Measurements from ENCODE around the gene C1RL.

Gene C1RL

DNA sequence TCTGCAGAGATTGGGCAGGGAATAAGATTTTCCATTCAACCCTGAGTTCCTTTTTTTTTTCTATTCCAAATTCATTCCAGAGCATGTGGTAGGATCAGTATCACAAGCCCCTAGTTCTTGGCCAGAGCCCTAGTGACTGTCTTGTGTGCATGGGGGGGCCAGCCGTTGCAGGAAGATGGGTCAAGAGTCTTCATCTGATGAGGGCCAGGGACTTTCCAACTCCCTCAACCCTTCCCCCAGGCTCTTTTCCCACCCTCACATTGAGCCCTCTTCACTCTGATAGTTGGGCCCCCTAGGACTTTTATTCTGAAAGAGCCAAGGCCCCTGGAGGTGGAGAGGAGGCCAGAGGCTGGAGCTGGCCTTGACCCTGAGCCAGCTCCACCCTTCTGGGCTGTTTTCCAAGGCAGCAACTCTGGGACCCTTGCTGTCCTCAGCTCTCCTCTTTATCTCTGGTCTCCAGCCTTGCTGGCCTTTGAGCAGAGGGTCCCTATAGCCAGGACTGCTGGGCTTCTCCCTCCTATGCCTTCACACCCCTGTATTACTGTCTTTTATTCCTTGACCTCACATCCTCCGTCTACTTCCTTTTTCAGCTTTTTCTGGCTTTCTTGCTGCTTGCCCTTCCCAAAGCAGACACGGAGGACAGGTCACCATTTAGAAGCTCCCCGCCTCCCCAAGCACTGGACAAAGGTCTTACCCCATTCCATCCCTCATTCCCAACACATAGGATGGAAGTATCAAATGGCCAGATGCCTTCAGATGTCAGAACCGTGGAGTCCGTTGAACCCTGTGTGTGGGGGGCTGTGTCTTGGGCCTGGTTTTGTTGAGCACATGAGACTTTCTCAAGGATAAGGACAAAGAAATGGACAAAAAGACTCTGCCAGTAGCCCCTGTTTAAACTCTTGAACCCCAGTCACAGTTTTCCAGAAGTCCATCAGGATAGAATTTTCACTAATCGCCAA is 14.1 kb upstream of the C1RL start:
- TF ChIP-seq, protein P1, sequence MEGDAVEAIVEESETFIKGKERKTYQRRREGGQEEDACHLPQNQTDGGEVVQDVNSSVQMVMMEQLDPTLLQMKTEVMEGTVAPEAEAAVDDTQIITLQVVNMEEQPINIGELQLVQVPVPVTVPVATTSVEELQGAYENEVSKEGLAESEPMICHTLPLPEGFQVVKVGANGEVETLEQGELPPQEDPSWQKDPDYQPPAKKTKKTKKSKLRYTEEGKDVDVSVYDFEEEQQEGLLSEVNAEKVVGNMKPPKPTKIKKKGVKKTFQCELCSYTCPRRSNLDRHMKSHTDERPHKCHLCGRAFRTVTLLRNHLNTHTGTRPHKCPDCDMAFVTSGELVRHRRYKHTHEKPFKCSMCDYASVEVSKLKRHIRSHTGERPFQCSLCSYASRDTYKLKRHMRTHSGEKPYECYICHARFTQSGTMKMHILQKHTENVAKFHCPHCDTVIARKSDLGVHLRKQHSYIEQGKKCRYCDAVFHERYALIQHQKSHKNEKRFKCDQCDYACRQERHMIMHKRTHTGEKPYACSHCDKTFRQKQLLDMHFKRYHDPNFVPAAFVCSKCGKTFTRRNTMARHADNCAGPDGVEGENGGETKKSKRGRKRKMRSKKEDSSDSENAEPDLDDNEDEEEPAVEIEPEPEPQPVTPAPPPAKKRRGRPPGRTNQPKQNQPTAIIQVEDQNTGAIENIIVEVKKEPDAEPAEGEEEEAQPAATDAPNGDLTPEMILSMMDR (conservative IDR thresholded peaks at IDR 0.05; ENCODE audit: low read length) = no peak

DNA sequence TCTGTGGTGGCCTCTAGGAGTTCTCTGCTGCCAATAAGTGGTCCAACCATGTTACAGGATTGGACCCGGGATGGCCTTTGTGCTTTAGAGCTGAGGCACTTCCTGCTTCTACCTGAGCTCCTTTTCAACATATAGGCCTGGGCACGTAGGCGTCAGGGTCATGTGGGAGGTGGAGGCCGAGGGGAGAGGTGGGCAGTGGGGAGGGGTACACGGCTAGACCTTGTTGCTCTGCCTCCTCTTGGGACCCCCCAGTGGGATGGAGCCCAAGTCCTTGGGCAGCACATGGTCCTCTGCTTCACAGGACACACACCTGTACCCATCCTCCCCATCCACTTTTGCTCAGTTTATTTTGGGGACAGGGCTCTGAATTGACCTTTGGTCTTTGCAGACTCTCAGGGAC is 12.3 kb upstream of the C1RL start:
- TF ChIP-seq, protein P1 (conservative IDR thresholded peaks at IDR 0.05; ENCODE audit: low read length) = no peak
- DNase-seq (ENCODE audit: low read depth) = no peak

More for the DNA sequence above, 14.1 kb upstream of the C1RL start:
- H3K4me3 ChIP-seq (ENCODE audit: low read length) = no peak overlapping the region
- no peak for DNase-seq (ENCODE audit: low read depth)

DNA sequence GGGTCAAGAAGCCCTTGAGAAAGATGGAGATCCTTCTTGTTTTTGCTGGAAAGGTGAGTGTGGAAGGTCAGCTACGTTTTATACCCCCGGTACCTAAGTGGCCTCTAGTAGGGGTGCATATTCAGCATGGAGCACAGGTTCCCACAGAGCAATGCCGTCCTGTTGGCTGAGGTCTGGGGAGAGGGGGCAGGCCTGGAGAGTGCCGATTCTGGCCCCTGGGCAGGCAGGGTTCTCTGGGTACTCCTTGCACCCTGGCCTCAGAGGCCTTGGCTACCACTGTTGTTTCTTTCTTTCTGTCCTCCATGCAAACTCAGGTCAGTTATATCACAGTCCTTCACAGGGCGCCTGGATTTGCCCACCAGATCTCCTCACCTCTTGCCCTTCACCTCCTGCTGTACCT is 11.2 kb upstream of the C1RL start:
- TF ChIP-seq, protein P1 (conservative IDR thresholded peaks at IDR 0.05; ENCODE audit: low read length) = no peak
- no peak for DNase-seq (ENCODE audit: low read depth)
- H3K4me3 ChIP-seq (ENCODE audit: low read length) = no peak overlapping the region

More for the DNA sequence above, 12.3 kb upstream of the C1RL start:
- H3K4me3 ChIP-seq (ENCODE audit: low read length) = no peak overlapping the region

DNA sequence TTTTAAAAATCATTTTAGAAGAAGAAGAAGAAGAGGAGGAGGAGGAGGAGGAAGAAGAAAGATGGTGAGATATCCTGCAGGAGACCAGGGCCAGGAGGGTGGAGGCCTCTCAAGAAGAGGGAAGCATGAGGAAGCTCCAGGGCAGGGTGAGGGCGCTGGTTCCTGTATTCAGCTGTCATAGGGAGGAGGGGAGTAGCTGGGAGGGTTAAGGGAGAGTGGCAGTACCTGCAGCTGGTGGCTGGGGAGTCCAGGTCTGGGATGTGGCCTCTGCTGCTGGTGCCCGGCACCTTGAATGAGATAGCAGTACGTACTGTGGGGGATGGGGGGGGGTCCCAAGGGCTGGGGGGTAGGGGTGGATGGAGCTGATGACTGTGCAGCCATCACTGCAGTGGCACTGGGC is 9.9 kb upstream of the C1RL start:
- no peak for DNase-seq (ENCODE audit: low read depth)
- no peak overlapping the region for H3K4me3 ChIP-seq (ENCODE audit: low read length)

DNA sequence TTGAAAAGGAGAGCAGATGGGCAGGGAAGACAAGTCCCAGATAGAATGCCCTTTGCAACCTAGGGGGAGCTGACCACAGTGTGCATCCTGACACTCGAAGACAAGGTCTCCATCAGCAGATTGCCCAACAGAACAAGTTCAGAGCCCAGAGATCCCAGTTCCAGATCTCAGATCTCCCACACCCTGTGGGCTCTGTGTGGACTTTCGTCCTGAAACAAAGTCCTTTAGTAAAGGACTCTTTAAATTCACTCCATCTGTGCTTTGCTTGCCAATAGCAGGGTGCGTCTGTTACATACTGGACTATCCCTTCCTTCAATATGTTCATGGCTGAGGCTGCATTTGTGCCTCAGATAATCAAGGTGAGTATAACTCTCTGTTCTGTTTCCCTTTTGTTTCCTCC is 8.7 kb upstream of the C1RL start:
- TF ChIP-seq, protein P1 (conservative IDR thresholded peaks at IDR 0.05; ENCODE audit: low read length) = no peak
- H3K4me3 ChIP-seq (ENCODE audit: low read length) = no peak overlapping the region
- DNase-seq (ENCODE audit: low read depth) = no peak

More for the DNA sequence above, 9.9 kb upstream of the C1RL start:
- TF ChIP-seq, protein P1 (conservative IDR thresholded peaks at IDR 0.05; ENCODE audit: low read length) = no peak

DNA sequence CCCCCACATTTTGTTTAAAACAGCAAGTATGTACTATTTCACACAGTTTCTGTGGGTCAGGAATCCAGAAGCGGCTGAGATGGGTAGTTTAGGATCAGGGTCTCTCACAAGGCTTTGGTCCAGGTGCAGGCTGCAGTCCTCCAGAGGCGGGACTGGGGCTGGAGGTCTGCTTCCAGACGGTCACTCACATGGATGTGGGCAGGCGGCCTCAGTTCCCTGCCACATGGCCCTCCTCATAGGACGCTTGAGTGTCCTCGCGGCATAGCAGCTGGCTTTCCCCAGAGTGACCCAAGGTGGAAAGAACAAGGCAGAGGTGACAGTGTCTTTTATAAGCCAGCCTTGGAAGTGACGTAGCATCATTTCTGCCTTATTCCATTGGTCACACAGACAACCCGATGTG is 7.9 kb upstream of the C1RL start:
- H3K4me3 ChIP-seq (ENCODE audit: low read length) = no peak overlapping the region
- DNase-seq (ENCODE audit: low read depth) = no peak
- TF ChIP-seq, protein P1 (conservative IDR thresholded peaks at IDR 0.05; ENCODE audit: low read length) = no peak

DNA sequence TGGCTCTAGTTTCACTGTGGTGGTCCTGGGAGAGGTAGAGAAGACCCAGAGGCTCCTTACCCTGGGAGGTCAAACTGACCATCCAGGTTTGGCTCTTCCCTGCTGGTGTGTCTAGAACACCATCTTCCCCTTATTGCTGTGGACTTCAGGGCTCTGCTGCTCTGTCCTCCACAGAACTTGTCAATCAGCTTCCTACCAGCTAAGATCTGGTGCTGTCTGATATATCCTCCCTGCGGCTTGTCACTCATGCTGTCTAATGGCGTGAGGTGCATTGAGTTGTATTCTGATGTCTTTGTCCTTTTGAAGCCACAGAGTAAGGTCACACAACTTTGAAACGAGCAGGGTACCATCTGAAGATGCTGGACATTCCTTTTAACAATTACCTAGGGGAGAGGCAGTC is 7.2 kb upstream of the C1RL start:
- H3K4me3 ChIP-seq (ENCODE audit: low read length) = no peak overlapping the region
- TF ChIP-seq, protein P1 (conservative IDR thresholded peaks at IDR 0.05; ENCODE audit: low read length) = no peak
- no peak for DNase-seq (ENCODE audit: low read depth)
